Measurements from ENCODE around the gene COG6.

Gene COG6

DNA sequence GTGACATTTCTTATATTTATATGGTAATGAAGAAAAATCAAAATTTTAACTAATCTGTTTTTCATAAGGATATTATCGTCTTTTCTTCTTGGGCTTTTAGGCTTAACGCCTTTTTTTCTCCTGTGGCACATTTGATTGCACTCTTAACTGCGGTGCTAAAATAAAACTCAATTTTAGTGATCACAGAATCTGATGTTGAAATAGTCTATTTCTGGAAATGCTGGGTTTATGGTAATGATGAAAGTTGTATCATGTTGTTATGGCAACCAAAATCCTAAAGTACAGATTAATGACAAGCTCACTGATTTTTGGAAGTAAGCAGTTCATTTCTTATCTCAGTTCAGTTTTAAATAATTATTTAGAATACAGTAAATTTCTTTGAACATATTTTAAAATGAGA, 85.3 kb downstream of the COG6 start:
- Histone ChIP-seq H3K36me3 (ENCODE audit: insufficient read depth, low read length) (no peaks in the 10 kb centered on the region), H3K27me3 (ENCODE audit: control insufficient read depth in 1 of 2, insufficient read depth in 2 of 2, low read length in 2 of 2) (no peaks in the 10 kb centered on the region), H3K4me1 (ENCODE audit: insufficient read depth, low read length) (no peaks in the 10 kb centered on the region), H3K9me3 (ENCODE audit: low read length) (no peaks in the 10 kb centered on the region), H3K27ac (ENCODE audit: low read depth, low read length) (no peak overlapping the region), H3K4me3 (ENCODE audit: low read depth in 1 of 2, low read length in 2 of 2) (no peak overlapping the region), H3K9ac (ENCODE audit: low read length) (no peak overlapping the region)

DNA sequence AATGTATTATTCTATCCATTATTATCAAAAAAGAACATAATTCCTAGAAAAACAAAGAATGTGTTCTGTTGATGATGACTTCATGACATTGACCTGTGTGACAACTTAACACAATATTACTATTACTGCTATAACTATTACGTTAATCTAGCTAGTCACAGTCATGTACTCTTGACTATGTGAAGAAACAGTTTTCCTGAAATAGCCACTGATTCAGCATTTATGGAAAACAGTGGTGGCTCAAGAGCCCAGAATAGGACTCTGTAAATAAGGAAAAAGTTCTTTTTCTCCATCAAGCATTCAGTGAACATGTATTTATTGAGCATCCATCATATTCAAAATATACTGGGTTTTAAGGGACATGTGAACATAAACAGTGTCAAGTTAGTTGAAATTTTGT, 93.5 kb downstream of the COG6 start:
- Histone ChIP-seq H3K36me3 (ENCODE audit: insufficient read depth, low read length) (no peaks in the 10 kb centered on the region), H3K9ac (ENCODE audit: low read length) (no peak overlapping the region), H3K4me1 (ENCODE audit: insufficient read depth, low read length) (no peaks in the 10 kb centered on the region), H3K9me3 (ENCODE audit: low read length) (no peaks in the 10 kb centered on the region), H3K27ac (ENCODE audit: low read depth, low read length) (no peak overlapping the region), H3K27me3 (ENCODE audit: control insufficient read depth in 1 of 2, insufficient read depth in 2 of 2, low read length in 2 of 2) (no peaks in the 10 kb centered on the region), H3K4me3 (ENCODE audit: low read depth in 1 of 2, low read length in 2 of 2) (no peak overlapping the region)

DNA sequence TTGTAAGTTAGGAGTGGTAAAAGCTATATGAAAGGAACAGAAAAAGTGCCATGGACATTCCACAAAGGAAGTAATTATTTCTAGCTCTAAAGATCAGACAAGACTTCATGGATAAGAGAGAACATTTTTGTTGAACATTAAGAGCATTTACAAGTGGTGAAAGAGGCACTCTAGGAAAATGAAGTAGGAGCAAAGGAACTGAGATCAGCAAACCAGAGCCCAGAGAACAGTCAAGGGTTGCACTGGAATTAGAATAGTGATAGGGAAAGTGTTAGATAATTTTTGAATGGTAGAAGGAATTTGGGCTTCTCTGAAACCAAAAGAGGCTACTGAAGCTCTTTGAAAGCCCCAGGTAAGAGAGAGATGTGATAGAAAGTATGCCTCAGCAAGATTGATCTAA, 94.1 kb downstream of the COG6 start:
- Histone ChIP-seq H3K36me3 (ENCODE audit: insufficient read depth, low read length) (no peaks in the 10 kb centered on the region), H3K27me3 (ENCODE audit: control insufficient read depth in 1 of 2, insufficient read depth in 2 of 2, low read length in 2 of 2) (no peaks in the 10 kb centered on the region), H3K27ac (ENCODE audit: low read depth, low read length) (no peak overlapping the region), H3K9me3 (ENCODE audit: low read length) (no peaks in the 10 kb centered on the region), H3K4me3 (ENCODE audit: low read depth in 1 of 2, low read length in 2 of 2) (no peak overlapping the region), H3K4me1 (ENCODE audit: insufficient read depth, low read length) (no peaks in the 10 kb centered on the region), H3K9ac (ENCODE audit: low read length) (no peak overlapping the region)

DNA sequence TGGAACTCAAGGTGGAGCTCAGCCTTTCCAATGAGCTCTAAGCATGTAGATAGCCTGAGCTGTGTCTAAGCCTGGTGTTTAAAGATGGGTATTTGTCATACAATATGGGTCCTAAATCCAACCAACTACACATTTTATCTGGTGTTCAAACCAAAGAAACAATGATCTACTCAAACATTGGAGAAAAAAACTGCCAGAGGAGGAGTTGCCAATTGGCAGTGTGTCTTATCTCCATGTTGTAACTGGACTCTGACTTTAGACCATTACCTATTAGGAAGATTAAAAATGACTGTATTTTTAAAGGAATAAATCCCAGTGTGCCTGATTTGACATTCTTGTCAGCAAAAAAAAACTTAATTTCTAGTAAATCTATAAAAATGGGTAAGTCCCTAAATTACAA, 96.3 kb downstream of the COG6 start:
- no peak overlapping the region for H3K9ac ChIP-seq (ENCODE audit: low read length)
- H3K4me3 ChIP-seq (ENCODE audit: low read depth in 1 of 2, low read length in 2 of 2) = no peak overlapping the region
- H3K9me3 ChIP-seq (ENCODE audit: low read length) = no peaks in the 10 kb centered on the region
- no peak overlapping the region for H3K27ac ChIP-seq (ENCODE audit: low read depth, low read length)
- no peaks in the 10 kb centered on the region for H3K27me3 ChIP-seq (ENCODE audit: control insufficient read depth in 1 of 2, insufficient read depth in 2 of 2, low read length in 2 of 2)
- H3K4me1 ChIP-seq (ENCODE audit: insufficient read depth, low read length) = no peaks in the 10 kb centered on the region
- no peaks in the 10 kb centered on the region for H3K36me3 ChIP-seq (ENCODE audit: insufficient read depth, low read length)

DNA sequence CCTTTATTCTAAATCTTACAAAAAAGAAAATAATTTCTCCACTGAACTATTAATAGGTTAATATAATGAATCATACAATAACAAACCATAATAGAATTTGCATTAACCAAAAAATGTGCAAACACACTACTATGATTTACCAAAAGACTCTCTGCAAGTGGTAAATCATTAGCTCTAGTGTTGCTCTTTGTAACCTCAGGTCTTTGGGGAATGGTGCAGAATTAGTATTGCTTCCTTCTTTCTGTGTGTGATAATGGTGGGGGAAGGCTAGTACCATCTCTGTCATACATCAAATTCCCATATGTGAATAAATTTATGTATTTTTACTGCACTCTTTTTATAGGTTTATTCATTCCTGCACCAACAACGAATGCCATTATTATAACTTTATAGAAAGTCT, 105.1 kb downstream of the COG6 start:
- H3K36me3 ChIP-seq (ENCODE audit: insufficient read depth, low read length) = no peaks in the 10 kb centered on the region

DNA sequence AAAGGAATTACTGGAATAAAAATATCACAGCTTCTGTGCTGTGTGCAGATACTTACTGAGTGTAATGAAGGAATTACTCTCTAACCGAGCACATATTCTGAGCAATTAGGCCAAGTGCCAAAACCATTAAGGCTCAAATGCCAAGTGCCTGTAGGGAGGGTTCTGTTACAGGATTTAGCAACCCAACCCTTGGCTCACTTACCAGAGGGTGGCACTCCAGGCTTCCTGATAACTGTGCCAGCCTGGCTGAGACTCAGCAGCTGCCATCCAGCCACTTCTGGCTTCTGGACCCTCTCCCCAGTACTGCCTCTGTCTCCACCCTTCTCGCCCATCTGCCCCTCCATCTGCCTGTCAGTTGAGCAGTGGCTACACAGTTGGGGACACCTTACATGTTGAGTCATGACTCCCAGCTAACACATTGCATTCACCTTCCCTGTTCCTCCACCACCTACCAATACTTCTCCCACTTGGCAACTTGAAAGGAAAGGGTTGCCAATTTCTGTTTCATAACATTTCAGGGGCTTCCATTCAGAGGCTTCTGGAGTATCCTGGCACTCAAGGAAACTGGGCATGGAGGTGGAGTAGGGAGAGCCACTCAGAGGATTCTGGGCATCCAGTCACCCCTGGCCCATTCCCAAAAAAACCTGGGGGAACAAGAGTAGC, 110.5 kb downstream of the COG6 start:
- no peak overlapping the region for H3K9ac ChIP-seq (ENCODE audit: low read length)
- H3K27ac ChIP-seq (ENCODE audit: low read depth, low read length) = no peak overlapping the region
- H3K4me1 ChIP-seq (ENCODE audit: insufficient read depth, low read length) = peaks cover 12% of the 10 kb centered on the region
- H3K9me3 ChIP-seq (ENCODE audit: low read length) = no peaks in the 10 kb centered on the region
- H3K27me3 ChIP-seq (ENCODE audit: control insufficient read depth in 1 of 2, insufficient read depth in 2 of 2, low read length in 2 of 2) = no peaks in the 10 kb centered on the region
- H3K36me3 ChIP-seq (ENCODE audit: insufficient read depth, low read length) = no peaks in the 10 kb centered on the region
- H3K4me3 ChIP-seq (ENCODE audit: low read depth in 1 of 2, low read length in 2 of 2) = no peak overlapping the region

More for the DNA sequence above, 105.1 kb downstream of the COG6 start:
- H3K9me3 ChIP-seq (ENCODE audit: low read length) = no peaks in the 10 kb centered on the region
- H3K4me1 ChIP-seq (ENCODE audit: insufficient read depth, low read length) = no peaks in the 10 kb centered on the region
- no peak overlapping the region for H3K9ac ChIP-seq (ENCODE audit: low read length)
- no peaks in the 10 kb centered on the region for H3K27me3 ChIP-seq (ENCODE audit: control insufficient read depth in 1 of 2, insufficient read depth in 2 of 2, low read length in 2 of 2)
- no peak overlapping the region for H3K4me3 ChIP-seq (ENCODE audit: low read depth in 1 of 2, low read length in 2 of 2)
- no peak overlapping the region for H3K27ac ChIP-seq (ENCODE audit: low read depth, low read length)

DNA sequence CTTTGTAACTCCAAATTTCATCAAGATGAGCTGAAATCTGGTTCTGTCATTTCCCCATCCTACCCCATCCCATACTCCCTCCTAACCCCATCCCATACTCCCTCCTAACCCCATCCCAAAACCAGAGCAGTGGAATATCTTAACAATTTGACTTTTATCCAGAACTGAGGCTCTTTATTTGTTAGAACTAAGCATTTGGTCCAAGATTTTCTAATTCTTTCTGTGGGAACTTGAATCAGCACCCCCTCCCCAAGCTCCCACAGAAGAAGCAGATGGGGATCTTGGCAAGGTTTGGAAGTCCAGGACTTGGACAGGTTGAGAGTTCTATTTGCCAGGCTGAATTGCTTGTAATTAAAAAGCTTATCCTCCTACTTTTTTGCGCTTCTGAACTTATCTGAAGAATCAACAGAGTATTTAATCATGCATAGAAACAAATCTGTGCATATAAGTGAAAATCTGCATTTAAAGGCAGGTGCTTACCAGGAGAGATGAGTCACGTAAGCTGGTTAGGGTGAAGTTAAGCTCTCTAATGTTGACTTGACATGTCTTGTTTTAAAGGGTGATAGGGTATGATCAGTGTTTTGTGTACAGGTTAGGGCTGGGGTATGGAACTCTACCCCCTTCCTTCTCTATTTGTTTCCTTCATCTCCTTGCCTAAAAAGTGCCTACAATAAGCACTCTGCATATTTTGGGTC, 111.1 kb downstream of the COG6 start:
- no peak overlapping the region for H3K9ac ChIP-seq (ENCODE audit: low read length)
- no peaks in the 10 kb centered on the region for H3K36me3 ChIP-seq (ENCODE audit: insufficient read depth, low read length)
- H3K27ac ChIP-seq (ENCODE audit: low read depth, low read length) = no peak overlapping the region
- no peak overlapping the region for H3K4me3 ChIP-seq (ENCODE audit: low read depth in 1 of 2, low read length in 2 of 2)
- no peaks in the 10 kb centered on the region for H3K9me3 ChIP-seq (ENCODE audit: low read length)
- no peaks in the 10 kb centered on the region for H3K27me3 ChIP-seq (ENCODE audit: control insufficient read depth in 1 of 2, insufficient read depth in 2 of 2, low read length in 2 of 2)
- peaks cover 12% of the 10 kb centered on the region for H3K4me1 ChIP-seq (ENCODE audit: insufficient read depth, low read length)

DNA sequence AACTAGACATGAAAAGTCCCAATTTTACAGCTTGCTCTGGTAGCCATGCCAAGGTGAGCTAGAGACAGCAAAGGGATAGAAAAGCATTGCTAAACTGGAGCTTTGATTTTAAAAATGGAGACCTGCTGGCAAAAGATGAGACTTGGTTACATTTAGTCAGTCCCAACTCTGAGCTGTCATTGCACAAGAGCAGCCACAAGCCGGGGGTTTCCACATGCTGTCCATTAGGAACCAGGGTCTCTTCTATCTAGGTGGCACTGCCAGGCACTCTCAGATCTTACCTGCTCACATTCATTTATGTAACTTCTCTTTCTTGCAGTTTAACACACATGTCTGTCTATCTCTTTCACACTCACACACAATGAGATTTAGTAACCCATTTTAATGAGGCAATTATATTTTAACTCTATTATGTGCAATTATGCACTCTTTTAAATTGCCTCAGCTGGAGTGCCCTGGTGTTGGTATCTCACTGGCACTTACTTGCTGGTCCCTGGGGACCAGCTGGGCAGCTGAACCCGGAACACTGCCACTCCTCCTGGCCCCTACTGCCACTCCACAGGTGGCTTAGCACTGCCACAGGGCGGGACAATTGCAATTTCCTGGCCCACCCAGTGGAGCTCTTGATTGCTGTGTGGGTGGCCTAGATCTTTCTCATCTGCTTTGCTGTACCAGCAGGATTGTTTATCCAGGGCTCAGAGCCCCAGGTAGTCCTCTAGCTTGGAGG, 112.5 kb downstream of the COG6 start:
- Histone ChIP-seq H3K9ac (ENCODE audit: low read length) (no peak overlapping the region), H3K9me3 (ENCODE audit: low read length) (no peaks in the 10 kb centered on the region), H3K27me3 (ENCODE audit: control insufficient read depth in 1 of 2, insufficient read depth in 2 of 2, low read length in 2 of 2) (no peaks in the 10 kb centered on the region), H3K4me3 (ENCODE audit: low read depth in 1 of 2, low read length in 2 of 2) (no peak overlapping the region), H3K36me3 (ENCODE audit: insufficient read depth, low read length) (no peaks in the 10 kb centered on the region), H3K27ac (ENCODE audit: low read depth, low read length) (no peak overlapping the region), H3K4me1 (ENCODE audit: insufficient read depth, low read length) (peaks cover 12% of the 10 kb centered on the region)

DNA sequence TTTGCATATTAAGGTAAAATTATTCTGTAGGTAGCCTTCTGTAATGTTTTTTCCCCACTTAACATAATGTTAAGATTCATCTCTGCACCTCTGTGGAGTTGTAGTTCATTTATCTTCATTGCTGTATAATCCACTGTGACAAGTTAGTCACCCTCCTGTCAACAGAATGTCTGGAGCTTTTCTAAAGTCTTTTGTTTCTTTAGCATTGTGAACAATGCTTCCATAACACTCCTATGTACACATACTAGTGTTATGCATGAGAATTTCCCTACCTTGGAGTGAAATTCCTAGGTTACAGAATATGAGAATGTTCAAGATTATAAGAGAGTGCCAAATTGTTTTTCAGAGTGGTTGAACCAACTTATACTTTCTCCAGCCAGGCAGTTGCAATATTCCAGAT, 113.5 kb downstream of the COG6 start:
- H3K4me1 ChIP-seq (ENCODE audit: insufficient read depth, low read length) = peaks cover 12% of the 10 kb centered on the region
- no peaks in the 10 kb centered on the region for H3K36me3 ChIP-seq (ENCODE audit: insufficient read depth, low read length)
- H3K27ac ChIP-seq (ENCODE audit: low read depth, low read length) = no peak overlapping the region
- H3K9me3 ChIP-seq (ENCODE audit: low read length) = no peaks in the 10 kb centered on the region
- H3K9ac ChIP-seq (ENCODE audit: low read length) = no peak overlapping the region
- no peak overlapping the region for H3K4me3 ChIP-seq (ENCODE audit: low read depth in 1 of 2, low read length in 2 of 2)
- H3K27me3 ChIP-seq (ENCODE audit: control insufficient read depth in 1 of 2, insufficient read depth in 2 of 2, low read length in 2 of 2) = no peaks in the 10 kb centered on the region

DNA sequence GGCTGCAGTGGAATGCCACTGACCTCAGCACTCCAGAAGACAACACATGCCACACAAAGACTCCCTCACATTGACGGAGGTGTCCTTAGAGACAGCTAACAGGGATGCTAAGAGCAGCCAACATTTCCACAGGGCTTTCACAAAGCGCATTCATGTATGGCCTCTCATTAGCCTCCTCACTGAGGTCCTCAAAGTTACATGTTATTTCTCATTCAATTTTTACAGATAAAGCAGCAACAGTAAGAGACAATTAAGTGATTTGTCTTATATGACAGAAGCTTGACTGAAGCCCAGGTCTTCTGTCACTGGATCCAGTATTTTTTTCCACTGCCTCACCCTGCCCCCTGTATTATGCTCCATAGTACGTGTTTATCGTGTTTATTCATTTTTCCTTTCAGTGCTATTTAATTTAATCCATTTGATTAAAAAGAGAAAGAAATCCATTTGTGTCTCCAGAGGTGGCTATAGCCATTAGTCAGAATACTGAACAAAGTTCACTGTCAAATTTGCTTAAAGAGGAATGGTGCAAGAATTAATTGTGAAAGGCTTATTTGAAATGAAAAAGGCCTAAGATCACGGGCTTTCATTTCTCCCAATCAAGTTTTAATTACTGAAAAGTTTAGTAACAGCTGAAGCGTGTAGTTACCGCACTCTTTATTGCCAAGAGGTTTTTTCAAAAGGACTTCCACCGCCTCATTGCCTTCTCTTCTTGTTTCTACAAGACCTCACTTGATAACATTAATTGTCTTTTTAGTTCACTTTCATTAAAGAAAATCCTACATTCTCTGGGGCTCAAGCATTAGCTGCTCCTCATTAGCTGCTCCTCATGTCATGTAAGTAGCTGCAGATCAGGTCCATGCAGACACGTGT, 115.0 kb downstream of the COG6 start:
- H3K27me3 ChIP-seq (ENCODE audit: control insufficient read depth in 1 of 2, insufficient read depth in 2 of 2, low read length in 2 of 2) = no peaks in the 10 kb centered on the region
- H3K9ac ChIP-seq (ENCODE audit: low read length) = no peak overlapping the region
- peaks cover 12% of the 10 kb centered on the region for H3K4me1 ChIP-seq (ENCODE audit: insufficient read depth, low read length)
- no peak overlapping the region for H3K4me3 ChIP-seq (ENCODE audit: low read depth in 1 of 2, low read length in 2 of 2)
- H3K9me3 ChIP-seq (ENCODE audit: low read length) = no peaks in the 10 kb centered on the region
- H3K36me3 ChIP-seq (ENCODE audit: insufficient read depth, low read length) = no peaks in the 10 kb centered on the region
- H3K27ac ChIP-seq (ENCODE audit: low read depth, low read length) = no peak overlapping the region

DNA sequence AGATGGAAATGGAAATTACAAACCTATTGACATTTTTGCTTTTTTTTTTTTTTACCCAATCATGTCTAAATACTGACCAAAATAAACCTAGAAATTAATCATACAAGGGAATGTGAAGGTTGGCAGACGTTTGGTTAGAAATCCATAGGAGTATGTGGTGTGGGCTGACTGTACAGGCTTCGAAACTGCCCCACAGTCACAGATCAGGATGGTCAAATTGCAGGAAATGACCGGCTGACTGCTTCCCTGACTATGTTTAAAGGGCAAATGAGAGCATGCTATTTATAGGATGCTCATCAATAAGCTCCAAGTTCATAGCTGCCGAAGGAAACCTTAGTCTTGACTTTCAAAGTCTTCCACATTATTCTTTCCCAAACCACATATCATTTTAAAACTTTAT, 118.4 kb downstream of the COG6 start:
- Histone ChIP-seq H3K9ac (ENCODE audit: low read length) (no peak overlapping the region), H3K4me1 (ENCODE audit: insufficient read depth, low read length) (no peaks in the 10 kb centered on the region), H3K27me3 (ENCODE audit: control insufficient read depth in 1 of 2, insufficient read depth in 2 of 2, low read length in 2 of 2) (no peaks in the 10 kb centered on the region), H3K4me3 (ENCODE audit: low read depth in 1 of 2, low read length in 2 of 2) (no peak overlapping the region), H3K27ac (ENCODE audit: low read depth, low read length) (no peak overlapping the region), H3K36me3 (ENCODE audit: insufficient read depth, low read length) (no peaks in the 10 kb centered on the region), H3K9me3 (ENCODE audit: low read length) (no peaks in the 10 kb centered on the region)

Data from muscle layer of colon (tissue), 2 donors.